A673 (cell line): ENCODE data around the gene MYRIP.

Experiments
- EZH2 ChIP-seq: fragments of 200-600 bp; sonication (generic); IDR thresholded peaks from 2 replicates; pipeline ENCODE4 v1.6.1; 2017; ENCODE audit warnings: borderline replicate concordance, low read depth, mild to moderate bottlenecking, mixed read lengths, antibody characterized with exemption, low read length; ENCODE audit not compliant: poor library complexity, severe bottlenecking
- TF ChIP-seq, protein P1 (sequence below): fragments of 300-800, 200-600 bp; sonication (generic); conservative IDR thresholded peaks from 2 replicates; pipeline ENCODE4 v1.5.1; 2017; ENCODE audit warnings: low read depth, mild to moderate bottlenecking, antibody characterized with exemption, low read length, moderate library complexity, mixed read lengths

DNA sequence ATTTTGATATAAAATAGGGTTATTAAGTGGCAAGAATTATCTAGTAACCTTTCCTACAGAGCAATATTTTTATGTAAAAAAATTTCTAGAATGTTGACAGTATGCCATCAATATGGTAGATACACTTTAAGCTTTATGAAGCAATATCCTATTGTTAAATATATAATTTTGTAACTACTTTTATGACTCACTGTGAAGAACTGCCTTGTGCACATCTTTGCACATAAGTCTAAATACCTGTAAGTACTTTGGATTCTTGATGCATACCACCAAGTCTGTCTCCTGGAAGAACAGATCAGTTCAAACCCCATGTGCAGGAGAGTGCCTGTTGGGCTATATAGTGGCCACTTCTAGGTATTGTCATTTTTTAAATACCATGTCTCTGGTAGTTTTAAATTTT, 294.4 kb downstream of the MYRIP start:
- TF ChIP-seq, protein P1, sequence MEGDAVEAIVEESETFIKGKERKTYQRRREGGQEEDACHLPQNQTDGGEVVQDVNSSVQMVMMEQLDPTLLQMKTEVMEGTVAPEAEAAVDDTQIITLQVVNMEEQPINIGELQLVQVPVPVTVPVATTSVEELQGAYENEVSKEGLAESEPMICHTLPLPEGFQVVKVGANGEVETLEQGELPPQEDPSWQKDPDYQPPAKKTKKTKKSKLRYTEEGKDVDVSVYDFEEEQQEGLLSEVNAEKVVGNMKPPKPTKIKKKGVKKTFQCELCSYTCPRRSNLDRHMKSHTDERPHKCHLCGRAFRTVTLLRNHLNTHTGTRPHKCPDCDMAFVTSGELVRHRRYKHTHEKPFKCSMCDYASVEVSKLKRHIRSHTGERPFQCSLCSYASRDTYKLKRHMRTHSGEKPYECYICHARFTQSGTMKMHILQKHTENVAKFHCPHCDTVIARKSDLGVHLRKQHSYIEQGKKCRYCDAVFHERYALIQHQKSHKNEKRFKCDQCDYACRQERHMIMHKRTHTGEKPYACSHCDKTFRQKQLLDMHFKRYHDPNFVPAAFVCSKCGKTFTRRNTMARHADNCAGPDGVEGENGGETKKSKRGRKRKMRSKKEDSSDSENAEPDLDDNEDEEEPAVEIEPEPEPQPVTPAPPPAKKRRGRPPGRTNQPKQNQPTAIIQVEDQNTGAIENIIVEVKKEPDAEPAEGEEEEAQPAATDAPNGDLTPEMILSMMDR = no peak
- no peak for TF ChIP-seq EZH2
